NCI-H524 (cell line): ENCODE measurements around the gene SLC44A5.

Experiments
- DNase-seq, 2 experiments: peaks; one replicate each; lab custom pipeline; 2025; lab: John Stamatoyannopoulos, UW

The SLC44A5 gene

GRCh38 chr1:75588779-75589475, 22.0 kb downstream of the SLC44A5 start:
- no peak for DNase-seq

GRCh38 chr1:75587692-75588091, 23.2 kb downstream of the SLC44A5 start:
- DNase-seq, result peak in 1 of 2 experiments; percentile 70

DNA sequence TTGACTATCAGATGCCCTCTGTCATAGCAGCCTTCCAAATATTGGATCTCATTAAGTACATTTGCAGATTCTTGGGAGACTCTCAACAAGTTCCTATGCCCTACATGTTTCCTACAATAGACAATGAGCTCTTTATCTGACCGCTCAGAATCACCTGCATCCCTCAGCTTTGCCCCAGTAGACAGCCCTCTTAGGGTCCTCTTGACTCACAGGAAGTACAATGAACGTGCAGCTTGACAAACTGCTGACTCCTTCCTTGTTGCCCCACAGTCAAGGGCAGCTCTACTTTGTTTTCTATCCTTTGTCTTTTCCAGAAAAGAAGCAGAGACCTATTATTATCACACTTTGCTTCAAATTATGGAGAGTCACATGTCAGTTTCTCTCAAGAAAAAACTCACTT, 27.6 kb downstream of the SLC44A5 start:
- DNase-seq, result no peak

DNA sequence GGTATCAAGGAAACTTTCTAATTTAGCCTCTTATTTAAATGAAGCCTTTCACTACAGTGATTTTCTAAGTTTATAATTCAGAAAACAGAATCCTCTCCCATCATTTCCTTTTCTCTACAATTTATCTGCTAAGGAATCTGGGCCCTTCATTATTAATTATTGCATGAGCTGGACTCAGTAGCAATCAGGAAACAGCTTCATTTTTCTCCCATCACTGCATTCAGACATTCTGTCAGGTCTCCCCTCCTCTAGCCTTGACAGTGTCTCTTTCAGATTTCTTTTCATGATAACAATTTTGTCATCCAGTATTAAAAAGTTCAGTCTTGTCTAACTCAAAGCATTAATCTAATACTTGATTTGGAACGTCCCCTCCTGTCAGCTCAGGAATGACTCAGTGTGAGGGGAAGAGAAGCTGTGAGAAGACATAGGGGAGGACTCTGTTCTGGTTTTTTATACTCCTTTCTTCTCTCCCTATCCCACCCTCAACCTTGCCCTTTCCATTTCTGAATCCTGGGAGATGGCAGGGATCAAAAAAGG, 28.1 kb downstream of the SLC44A5 start:
- no peak for DNase-seq

GRCh38 chr1:75579046-75579445, 31.9 kb downstream of the SLC44A5 start:
- no peak for DNase-seq

DNA sequence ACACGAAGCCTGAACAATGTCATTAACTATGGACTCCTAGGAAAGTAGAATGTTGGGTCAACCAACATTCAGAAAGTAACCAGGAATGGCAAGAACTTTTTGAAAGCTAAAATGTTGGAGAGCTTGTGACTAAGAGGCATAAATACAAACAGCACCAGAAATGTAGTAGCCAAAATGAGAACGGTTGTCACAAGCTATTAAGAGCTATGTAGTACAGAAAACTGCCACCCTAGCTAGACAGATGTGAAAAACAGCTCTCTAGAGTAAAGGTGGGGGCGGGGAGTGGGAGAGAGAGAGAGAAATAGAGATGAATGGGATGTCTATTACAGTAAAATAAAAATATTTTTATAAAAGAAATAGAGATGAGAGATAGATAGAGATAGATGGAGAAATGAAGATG, 35.1 kb downstream of the SLC44A5 start:
- no peak for DNase-seq

DNA sequence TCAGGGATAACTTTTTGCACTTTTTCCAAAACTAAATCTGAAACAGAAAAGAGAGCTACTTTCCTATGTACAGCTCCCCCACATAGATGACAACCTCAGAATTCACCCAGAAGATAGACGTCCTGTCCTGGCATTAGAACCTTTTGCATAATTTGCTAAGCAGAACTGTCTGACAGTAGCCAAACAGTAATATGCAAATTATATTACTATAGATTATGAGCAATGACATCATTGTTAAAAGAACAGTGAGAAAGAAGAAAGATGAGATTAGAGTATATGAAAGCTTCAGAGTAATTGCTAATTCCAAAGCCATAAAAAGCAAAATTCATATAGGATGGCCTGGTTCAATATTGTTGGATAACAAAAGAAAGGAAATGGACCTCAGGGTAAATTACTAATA, 43.7 kb downstream of the SLC44A5 start:
- no peak for DNase-seq

GRCh38 chr1:75559800-75560199, 51.1 kb downstream of the SLC44A5 start:
- DNase-seq, result peak in 1 of 2 experiments; percentile 4

DNA sequence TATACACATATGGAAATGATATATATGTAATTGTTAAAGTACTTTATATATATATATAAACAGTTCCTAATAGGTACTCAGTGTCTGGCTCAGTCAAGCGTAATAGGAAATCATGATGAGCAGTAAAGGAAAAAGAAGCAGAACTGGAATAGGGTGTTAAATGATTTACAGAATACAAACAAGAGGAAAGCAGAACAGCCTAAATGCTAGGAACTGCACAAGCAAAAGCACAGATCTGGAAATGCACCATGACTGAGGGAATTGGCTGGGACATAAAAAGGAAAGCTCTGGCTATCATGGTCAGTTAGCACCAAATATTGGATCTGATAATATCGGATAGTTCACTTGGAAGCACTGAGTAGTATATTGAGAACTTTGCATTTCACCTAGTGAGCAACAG, 51.8 kb downstream of the SLC44A5 start:
- no peak for DNase-seq

DNA sequence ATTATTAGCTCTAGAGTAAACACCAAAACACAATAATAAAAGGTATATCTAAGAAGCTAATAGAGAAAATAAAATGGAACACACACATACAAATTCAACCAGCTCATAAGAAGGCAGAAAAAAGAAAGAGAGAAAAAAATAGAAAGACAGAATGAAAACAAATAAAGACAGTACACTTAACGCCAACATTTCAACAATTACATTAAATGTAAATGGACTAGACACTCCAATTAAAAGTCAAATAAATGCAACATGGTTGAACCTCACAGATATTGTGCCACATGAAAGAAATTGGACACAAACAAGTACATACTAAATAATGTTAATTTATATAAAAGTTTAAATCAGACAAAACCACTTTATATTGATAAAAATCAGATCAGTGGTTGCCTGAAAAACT, 56.0 kb downstream of the SLC44A5 start:
- DNase-seq, result no peak

DNA sequence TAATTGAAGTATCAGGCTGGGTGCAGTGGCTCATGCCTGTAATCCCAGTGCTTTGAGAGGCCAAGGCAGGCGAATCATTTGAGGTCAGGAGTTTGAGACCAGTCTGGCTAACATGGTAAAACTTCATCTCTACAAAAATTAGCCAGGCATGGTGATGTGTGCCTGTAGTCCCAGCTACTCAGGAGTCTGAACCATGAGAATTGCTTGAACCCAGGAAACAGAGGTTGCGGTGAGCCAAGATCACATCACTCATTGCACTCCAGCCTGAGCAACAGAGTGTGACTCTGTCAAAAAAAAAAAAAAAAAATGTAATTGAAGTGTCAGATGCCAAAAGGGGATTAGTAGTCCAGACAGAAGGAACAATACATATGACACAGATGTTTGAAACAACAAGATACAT, 56.7 kb downstream of the SLC44A5 start:
- DNase-seq, result peak in 1 of 2 experiments; percentile 46

DNA sequence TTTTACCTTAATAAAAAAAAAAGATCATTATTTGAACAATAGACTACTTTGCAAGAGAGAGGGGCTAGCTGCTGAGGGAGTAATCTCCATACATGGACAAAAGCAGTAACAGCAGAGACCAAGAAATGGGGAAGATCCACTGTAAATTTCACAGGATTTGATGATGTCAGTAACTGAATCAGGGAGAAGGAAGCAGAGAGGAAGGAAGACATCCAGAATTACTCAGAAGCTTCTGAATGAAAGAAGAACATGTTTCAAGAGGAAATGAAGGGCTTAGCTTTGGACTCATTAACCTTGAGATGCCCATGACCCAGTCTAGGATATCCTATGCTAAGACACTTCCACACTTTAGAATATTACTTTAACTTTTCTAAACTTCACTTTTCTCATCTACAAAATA, 60.4 kb downstream of the SLC44A5 start:
- no peak for DNase-seq

DNA sequence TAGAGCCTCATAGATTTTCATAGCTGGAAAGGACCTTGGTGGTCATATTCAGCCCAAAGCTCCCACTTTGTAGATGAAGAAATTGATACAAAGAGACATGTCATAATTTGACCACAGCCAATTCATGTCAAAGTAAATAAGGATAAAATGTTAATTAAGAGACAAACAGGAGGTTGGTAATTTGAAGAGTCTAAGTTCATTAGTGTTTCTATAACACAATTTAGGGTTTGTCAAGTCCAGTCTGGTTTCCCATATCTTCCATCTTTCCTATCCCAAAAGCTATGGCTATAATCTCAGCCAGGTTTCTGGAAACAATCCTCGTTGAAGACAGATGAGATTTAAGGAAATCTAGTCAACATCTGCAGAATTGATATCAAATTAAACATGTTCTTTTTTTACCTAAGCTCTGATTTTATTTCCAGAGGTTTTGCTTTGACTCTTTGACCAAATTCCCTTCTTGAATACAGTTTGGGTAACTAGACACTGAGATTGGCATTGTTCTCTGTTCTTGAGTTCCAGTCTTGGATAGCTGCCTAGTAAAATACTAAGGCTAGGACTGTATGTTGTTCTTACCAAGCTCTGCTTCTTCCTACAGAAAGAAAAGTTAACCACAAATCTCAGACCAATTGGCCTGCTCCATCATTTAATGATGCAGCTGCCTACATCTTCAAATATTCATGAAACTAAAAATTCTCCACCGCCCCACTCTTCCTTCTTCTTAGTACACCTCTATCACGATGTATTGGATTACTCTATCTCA, 62.0 kb downstream of the SLC44A5 start:
- DNase-seq, result no peak

DNA sequence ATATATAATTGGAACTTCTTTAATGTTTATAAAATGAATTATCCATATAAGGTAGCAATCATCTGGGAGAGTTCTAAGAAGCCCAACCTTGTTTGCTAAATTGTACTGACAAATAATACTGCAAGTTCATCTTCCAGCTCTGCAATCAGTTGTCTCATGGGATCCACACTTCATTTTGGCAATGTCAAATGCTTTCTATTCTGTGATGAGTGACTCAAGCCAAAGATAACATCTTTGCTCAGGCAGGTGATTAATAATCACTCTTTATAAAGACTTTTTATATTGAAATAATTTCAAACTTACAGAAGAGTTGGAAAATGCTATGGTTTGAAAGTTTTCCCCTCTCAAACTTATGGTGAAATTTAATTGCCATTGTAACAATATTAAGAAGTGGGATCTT, 67.2 kb downstream of the SLC44A5 start:
- DNase-seq, result no peak

GRCh38 chr1:75542818-75543570, 67.9 kb downstream of the SLC44A5 start:
- DNase-seq, result no peak

DNA sequence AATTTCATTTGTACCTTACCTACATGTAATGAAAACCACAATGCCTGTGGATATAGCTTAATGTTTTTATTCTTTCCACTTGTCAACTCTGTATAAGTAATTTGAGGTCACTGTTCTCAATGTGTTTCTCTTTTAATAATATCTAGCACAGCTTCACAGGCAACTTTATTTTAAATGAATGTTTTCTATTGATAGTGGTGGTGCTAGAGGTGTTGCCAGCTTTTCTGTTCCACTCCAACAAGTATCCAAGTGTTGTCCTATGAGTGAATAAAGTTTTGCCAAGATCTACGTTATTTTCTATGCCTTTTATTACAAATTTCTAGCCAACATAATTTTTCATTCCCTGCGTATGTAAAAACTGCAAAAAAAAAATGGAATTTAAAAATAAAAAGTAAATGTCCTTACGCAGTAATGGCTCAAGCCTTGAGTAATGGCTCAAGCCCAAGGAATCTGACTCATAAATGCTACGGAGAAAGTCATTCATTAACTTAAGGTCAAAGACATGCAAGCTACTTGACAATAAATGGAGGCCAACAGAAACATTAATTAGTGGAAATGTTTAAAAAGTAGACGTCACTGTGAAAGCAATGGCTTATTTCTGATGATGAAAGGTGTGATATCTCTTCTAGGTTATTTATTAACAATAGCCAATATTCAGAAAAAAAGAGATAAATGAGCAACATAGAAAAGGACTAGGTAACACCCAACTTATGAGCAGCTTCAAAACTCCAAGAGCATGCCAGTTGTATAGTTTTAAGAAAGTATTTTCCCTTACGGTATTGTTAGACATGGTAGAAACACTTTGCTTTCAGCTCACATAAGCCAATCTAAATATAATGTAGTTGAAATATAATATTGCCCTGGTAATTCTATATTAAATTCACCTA, 71.4 kb downstream of the SLC44A5 start:
- DNase-seq, result no peak

DNA sequence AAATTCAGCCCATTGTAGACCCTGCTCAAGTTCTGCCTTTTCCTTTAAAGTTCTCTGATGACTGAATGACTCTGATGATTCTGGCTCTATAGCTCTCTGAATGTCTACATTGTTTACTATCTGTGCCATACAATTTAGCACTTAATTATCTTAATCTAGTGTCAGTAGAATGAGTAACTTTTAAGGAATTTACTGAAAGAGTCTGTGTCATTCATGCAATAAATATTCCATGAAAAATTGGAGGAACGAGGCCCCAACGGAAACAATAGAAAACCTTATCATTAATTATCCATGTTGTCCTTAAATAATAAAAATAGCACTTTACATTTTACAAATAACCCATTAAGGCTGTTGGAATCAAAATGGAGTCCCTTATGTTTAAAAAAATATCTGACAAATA, 77.8 kb downstream of the SLC44A5 start:
- no peak for DNase-seq

DNA sequence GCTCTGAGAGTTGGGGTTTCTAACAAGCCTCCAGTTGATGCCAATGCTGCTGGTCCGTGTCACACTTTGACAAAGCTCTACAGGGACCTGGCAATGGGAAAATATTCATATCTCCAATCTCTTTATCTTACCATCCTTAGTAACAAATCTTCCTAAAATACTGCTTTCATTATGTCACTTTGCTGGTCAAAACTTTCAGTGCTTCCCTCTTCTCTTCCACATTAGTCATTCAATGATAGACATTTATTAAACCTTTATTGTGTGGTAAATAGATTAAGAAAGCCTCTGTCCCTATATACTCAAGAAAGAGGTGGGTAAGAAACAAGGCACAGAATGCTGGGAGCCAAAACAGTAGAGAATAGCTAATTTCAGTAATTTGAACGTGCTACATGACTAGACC, 79.3 kb downstream of the SLC44A5 start:
- DNase-seq, result no peak

DNA sequence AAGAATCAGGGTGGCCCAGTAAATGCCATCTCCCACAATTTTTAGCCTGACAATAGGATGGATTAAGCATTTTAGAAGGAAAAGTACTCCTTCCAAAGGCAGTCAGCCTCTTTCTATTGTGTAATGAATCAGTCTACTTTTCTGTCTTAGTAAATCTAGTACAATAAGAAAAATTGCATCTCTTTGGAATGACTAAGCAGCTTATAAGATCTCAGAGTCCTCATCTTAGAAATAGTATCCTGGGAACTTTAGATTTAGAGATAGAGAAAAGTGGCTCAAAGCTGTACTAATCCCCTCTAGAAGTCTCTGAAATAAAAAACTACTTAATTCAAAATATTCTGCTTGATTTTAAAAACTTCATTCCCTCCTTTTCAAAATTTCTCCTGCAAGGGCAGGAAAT, 81.4 kb downstream of the SLC44A5 start:
- peak in 1 of 2 experiments; percentile 19 for DNase-seq

GRCh38 chr1:75528001-75528400, 82.9 kb downstream of the SLC44A5 start:
- DNase-seq, result no peak

GRCh38 chr1:75522389-75522788, 88.5 kb downstream of the SLC44A5 start:
- DNase-seq, result no peak

GRCh38 chr1:75521658-75522057, 89.3 kb downstream of the SLC44A5 start:
- no peak for DNase-seq
